MM.1S (cell line): ENCODE results near the gene EVX2.

Source experiments
- EZH2 ChIP-seq: fragments of 300-600 bp; sonication (generic); optimal IDR thresholded peaks from 2 replicates; pipeline ENCODE3; 2017; ENCODE audit warnings: low read depth, mild to moderate bottlenecking, antibody characterized with exemption, low read length, mixed read lengths
- TF ChIP-seq, protein P1 (sequence below): fragments of 300-600 bp; sonication (generic); IDR thresholded peaks from 2 replicates; pipeline ENCODE4 v1.5.1; 2016; ENCODE audit warnings: antibody characterized with exemption, low read length, mixed read lengths

DNA sequence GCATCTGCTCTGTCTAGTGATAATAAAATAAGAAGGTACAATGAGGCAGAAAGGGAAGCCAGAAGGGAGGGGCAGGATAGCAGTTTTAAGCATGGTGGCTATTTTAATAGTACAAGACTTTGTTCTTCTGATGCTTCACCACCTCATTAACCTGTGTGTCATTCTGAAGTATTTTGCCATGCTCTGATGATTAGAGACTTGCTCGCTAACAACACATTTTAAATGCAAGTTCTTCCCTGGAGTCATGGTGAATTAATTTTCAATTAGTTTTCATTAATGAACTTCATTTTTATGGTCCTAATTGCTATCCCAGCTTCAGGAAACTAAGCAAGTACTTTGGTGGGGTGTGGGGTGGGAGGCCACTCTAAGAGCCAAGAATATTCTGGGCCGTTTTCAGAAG lies 56.0 kb downstream of the EVX2 start:
- TF ChIP-seq, protein P1, sequence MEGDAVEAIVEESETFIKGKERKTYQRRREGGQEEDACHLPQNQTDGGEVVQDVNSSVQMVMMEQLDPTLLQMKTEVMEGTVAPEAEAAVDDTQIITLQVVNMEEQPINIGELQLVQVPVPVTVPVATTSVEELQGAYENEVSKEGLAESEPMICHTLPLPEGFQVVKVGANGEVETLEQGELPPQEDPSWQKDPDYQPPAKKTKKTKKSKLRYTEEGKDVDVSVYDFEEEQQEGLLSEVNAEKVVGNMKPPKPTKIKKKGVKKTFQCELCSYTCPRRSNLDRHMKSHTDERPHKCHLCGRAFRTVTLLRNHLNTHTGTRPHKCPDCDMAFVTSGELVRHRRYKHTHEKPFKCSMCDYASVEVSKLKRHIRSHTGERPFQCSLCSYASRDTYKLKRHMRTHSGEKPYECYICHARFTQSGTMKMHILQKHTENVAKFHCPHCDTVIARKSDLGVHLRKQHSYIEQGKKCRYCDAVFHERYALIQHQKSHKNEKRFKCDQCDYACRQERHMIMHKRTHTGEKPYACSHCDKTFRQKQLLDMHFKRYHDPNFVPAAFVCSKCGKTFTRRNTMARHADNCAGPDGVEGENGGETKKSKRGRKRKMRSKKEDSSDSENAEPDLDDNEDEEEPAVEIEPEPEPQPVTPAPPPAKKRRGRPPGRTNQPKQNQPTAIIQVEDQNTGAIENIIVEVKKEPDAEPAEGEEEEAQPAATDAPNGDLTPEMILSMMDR: no peak
- no peak for TF ChIP-seq EZH2
